Activated naive CD4-positive, alpha-beta T cell treated with anti-CD3 and anti-CD28 coated beads for 36 hours (primary cell): Measurements from ENCODE around the gene ATOH8. TPM values are rescaled to one million over a fixed set of nuclear protein-coding genes. Genes with fewer than 3 reads are reported as not detected.
"Not testable (repeated sequence)": the region's sequence is repeated elsewhere in the genome, so short reads cannot be mapped to it uniquely, and the experiment has no call there.

ENCODE experiments used
- CTCF ChIA-PET: fragments of 350-600 bp; sonication (Branson Sonifier 250); formaldehyde crosslinking; loops from one replicate; lab custom pipeline; 2021; ENCODE audit warnings: antibody characterized with exemption; lab: Charles Lee
- DNase-seq: peaks from one replicate; pipeline ENCODE4 v3.0.0-alpha.2; 2020
- H3K27ac Mint-ChIP-seq: one replicate; pipeline ENCODE4 v1.8.0; 2021; ENCODE audit warnings: mild to moderate bottlenecking, mixed read lengths
- H3K27me3 Mint-ChIP-seq: one replicate; pipeline ENCODE4 v1.8.0; 2021; ENCODE audit warnings: low read depth, mixed read lengths
- H3K36me3 Mint-ChIP-seq: one replicate; pipeline ENCODE4 v1.8.0; 2021; ENCODE audit warnings: low read depth, mixed read lengths
- H3K4me1 Mint-ChIP-seq: one replicate; pipeline ENCODE4 v1.8.0; 2021; ENCODE audit warnings: low read depth, mixed read lengths
- H3K4me3 Mint-ChIP-seq: one replicate; pipeline ENCODE4 v1.8.0; 2021; ENCODE audit warnings: mild to moderate bottlenecking, moderate library complexity, mixed read lengths
- H3K9me3 Mint-ChIP-seq: one replicate; pipeline ENCODE4 v1.8.0; 2021; ENCODE audit warnings: mixed read lengths
- intact Hi-C: fragments of 100-400 bp; cut with micrococcal nuclease; formaldehyde crosslinking; loops from one replicate; pipeline ENCODE4 v1.15.1; 2023
- microRNA-seq: library from miRNA; unstranded; fragments of <30 nt; microRNA quantifications from one replicate; pipeline ENCODE4 v1.2.0, GENCODE V29; 2022; ENCODE audit warnings: borderline microRNAs expressed, borderline replicate concordance
- total RNA-seq, 2 experiments: library from RNA; stranded (reverse); gene quantifications; one replicate each; pipeline ENCODE4 v1.2.3, GENCODE V29; 2021

Gene ATOH8
- total RNA-seq, 2 experiments from 2014 or later: not detected

DNA sequence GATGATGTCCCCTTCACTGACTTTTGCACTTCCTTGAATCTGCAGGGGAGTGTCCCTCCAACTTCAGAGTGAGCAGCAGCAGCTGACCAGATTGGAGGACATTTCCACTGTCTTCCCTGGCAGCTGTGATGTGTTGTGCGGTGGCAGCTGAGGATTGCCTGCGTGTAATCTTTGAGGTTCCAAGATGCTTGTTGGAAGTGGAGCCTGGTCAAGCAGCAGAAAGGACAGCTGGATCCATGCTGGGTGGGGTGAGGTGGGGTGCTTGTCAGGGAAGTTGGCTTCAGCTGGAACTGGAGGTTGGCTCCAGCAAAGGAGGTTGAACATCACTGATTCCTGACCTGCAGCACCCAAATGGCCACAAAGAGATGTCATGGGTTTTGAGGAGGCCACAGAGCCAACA is 70.2 kb downstream of the ATOH8 start:
- H3K27ac Mint-ChIP-seq: no peak overlapping the region
- no peaks in the 10 kb centered on the region for H3K36me3 Mint-ChIP-seq
- CTCF ChIA-PET: interaction anchor here (1.2 to 8.8 kb wide), 3 partner anchors 10 to 254 kb away, joined by 3 to 117 read pairs (median 6); no protein-coding TSS in a partner anchor
- no peaks in the 10 kb centered on the region for H3K27me3 Mint-ChIP-seq
- H3K4me3 Mint-ChIP-seq: no peak overlapping the region
- intact Hi-C loops: loop anchor here (10.0 kb wide), 1 partner anchor 371 kb away; the partner anchor contains the start of genes IMMT and MRPL35
- DNase-seq: no peak
- peaks cover 6% of the 10 kb centered on the region for H3K4me1 Mint-ChIP-seq
- no peaks in the 10 kb centered on the region for H3K9me3 Mint-ChIP-seq

DNA sequence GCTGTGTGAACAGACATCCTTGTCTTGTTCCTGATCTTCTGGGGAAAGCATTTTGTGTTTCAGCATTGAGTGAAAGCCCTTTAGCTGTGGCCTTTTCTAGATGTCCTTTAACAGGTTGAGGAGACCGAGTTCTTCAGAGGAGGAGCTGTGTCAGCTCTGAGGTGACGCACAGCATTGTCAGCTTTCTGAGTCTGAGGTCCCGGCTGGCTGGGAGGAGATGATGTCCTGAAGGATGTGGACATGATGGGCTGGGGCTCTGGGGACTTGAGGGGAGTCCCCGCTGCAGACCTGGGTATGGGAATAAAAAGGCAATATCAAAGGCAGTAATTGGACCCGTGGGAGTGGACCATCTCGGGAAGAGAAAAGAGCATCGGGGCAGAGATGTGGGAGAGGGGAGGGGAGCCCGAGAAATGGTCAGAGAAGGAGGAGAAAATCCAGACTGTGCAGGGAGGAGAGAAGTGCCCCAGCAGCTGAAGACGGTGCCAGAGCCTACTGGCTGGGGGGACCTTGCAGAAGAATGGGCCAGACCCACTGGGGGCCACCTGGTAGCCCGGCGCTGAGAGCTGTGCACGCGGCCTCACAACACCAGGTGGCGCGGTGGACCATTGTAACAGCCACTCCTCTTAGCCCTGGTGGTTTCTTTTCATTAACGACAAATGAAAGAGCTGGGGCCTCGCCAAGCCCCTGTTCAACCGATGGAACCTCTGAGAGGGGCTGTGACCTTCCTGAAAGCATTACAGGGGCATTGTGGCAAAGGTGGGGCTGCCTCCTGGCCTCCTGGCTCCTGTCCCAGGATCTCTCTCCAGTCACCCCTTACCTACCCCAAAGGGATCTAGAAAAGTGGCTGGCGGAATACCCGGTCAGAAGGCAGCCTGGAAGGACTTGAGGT is 73.4 kb downstream of the ATOH8 start:
- CTCF ChIA-PET: interaction anchor here (0.5 to 8.8 kb wide), 53 partner anchors 8 to 477 kb away, joined by 3 to 123 read pairs (median 4); partner anchors contain the start of genes POLR1A, PTCD3 and ST3GAL5
- H3K27ac Mint-ChIP-seq: no peak overlapping the region

DNA sequence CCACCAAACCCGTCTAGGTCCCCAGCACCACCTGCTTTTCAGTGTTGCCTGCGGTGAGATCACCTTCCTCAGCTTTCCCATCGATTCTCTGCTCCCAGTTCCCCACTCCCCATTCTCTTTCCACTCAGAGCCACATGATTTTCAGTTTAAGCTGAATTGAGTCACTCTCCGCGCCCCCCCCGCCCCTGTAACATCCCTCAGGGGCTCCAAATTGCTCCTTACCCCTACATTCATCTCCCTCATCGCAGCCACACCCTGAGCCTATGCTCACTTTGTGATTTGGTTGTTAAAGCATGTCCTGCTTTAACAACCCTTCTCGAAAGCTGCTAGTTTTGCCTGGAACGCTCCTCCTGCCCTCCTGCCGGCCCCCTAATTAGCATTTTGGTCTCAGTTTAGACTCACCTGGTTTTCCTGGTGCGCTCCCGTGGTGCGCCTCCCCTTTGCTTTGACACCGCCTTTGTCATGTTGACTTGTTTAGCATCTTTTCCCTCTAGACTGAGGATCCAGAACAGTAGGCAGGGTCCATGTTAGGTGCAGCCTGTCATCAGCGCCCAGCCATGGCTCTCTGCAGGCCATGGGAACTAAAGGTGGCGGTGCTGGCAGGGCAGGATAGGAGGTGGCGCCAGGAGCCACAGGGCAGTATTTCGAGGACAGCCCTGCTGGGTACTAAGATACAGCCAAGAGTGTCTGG is 74.2 kb downstream of the ATOH8 start:
- CTCF ChIA-PET: interaction anchor here (0.6 to 8.8 kb wide), 49 partner anchors 8 to 440 kb away, joined by 3 to 123 read pairs (median 4); partner anchors contain the start of genes POLR1A, PTCD3 and ST3GAL5
- intact Hi-C loops: loop anchor here (1.0 to 10.0 kb wide), 5 partner anchors 61 to 539 kb away; partner anchors contain the start of genes IMMT and MRPL35
- Mint-ChIP-seq H3K4me1 (peaks cover 12% of the 10 kb centered on the region), H3K27ac (no peak overlapping the region), H3K27me3 (no peaks in the 10 kb centered on the region), H3K4me3 (no peak overlapping the region), H3K36me3 (no peaks in the 10 kb centered on the region), H3K9me3 (no peaks in the 10 kb centered on the region)
- DNase-seq: no peak

More for the DNA sequence above, 73.4 kb downstream of the ATOH8 start:
- H3K4me1 Mint-ChIP-seq: peaks cover 11% of the 10 kb centered on the region
- DNase-seq: peak; percentile 88
- H3K4me3 Mint-ChIP-seq: peak overlapping the region; percentile 6
- no peaks in the 10 kb centered on the region for H3K9me3 Mint-ChIP-seq
- no peaks in the 10 kb centered on the region for H3K36me3 Mint-ChIP-seq
- no peaks in the 10 kb centered on the region for H3K27me3 Mint-ChIP-seq
- intact Hi-C loops: loop anchor here (1.0 to 10.0 kb wide), 5 partner anchors 62 to 540 kb away; partner anchors contain the start of genes IMMT and MRPL35

DNA sequence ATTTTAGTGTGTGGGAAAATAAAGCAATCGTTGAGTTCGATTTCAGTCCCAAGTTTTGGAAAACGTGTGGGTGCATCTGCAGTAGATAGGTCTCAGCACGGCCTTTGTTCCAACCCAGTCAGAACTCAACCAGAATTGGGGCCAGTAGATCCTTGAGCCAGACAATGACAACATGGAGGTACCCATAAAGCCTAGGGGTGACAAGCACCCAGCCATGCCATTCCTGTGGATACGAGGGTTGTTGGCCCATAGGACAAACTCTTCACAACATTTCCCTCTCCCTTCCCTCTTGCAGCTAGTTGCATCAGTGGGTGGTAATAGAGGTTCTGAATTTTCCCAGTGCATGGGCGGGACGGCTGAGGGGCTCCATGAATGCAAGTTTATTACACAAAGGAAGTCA is 74.9 kb downstream of the ATOH8 start:
- Mint-ChIP-seq H3K9me3 (no peaks in the 10 kb centered on the region), H3K4me1 (peaks cover 13% of the 10 kb centered on the region), H3K4me3 (no peak overlapping the region), H3K27ac (no peak overlapping the region), H3K36me3 (no peaks in the 10 kb centered on the region), H3K27me3 (no peaks in the 10 kb centered on the region)
- CTCF ChIA-PET: interaction anchor here (0.7 to 8.8 kb wide), 6 partner anchors 15 to 249 kb away, joined by 4 to 123 read pairs (median 44); partner anchors contain the start of gene ST3GAL5
- no peak for DNase-seq
- intact Hi-C loops: loop anchor here (5.0 to 10.0 kb wide), 2 partner anchors 366 to 539 kb away; partner anchors contain the start of genes IMMT and MRPL35

DNA sequence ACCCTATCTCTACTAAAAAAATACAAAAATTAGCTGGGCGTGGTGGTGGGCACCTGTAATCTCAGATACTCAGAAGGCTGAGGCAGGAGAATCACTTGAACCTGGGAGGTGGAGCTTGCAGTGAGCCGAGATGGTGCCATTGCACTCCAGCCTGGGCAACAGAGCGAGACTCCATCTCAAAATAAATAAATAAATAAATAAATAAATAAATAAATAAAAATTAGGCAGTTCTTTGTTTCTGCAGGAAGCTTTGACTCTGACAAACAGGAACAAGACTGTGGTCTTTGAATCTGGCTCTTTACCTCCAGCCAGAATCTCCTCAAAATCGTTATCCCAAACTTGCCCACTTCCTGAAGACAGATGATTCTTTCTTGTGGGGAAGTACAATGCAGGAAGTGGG is 75.6 kb downstream of the ATOH8 start:
- CTCF ChIA-PET: interaction anchor here (0.7 to 8.8 kb wide), 6 partner anchors 15 to 253 kb away, joined by 4 to 123 read pairs (median 44); partner anchors contain the start of gene ST3GAL5
- not testable (repeated sequence) for H3K36me3 Mint-ChIP-seq, H3K27ac Mint-ChIP-seq, DNase-seq, H3K9me3 Mint-ChIP-seq, H3K27me3 Mint-ChIP-seq, H3K4me3 Mint-ChIP-seq
- intact Hi-C loops: loop anchor here (5.0 to 10.0 kb wide), 2 partner anchors 365 to 538 kb away; partner anchors contain the start of genes IMMT and MRPL35
- H3K4me1 Mint-ChIP-seq: peaks cover 13% of the 10 kb centered on the region

DNA sequence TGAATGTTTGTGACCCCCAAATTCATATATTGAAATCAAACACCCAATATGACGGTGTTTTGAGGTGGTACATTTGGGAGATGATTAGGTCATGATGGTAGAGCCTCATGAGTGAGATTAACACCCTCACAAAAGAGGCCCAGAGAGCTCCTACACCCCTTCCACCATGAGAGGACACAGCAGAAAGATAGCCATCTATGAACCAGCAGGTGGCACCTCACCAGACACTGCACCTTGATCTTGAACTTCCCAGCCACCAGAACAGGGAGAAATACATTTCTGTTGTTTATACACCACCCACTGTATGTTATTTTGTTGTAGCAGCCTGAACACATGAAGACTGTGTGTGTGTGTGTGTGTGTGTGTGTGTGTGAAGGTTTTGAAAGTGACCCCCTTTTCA is 76.9 kb downstream of the ATOH8 start:
- intact Hi-C loops: loop anchor here (1.0 kb wide), 1 partner anchor 23 kb away; no protein-coding TSS in a partner anchor
- Mint-ChIP-seq H3K9me3 (peaks cover 4% of the 10 kb centered on the region), H3K36me3 (no peaks in the 10 kb centered on the region), H3K27me3 (no peaks in the 10 kb centered on the region), H3K4me1 (peaks cover 13% of the 10 kb centered on the region), H3K4me3 (no peak overlapping the region), H3K27ac (no peak overlapping the region)
- peak; percentile 52 for DNase-seq
- CTCF ChIA-PET: interaction anchor here (0.6 to 8.8 kb wide), 14 partner anchors 9 to 252 kb away, joined by 3 to 123 read pairs (median 4); partner anchors contain the start of gene ST3GAL5

DNA sequence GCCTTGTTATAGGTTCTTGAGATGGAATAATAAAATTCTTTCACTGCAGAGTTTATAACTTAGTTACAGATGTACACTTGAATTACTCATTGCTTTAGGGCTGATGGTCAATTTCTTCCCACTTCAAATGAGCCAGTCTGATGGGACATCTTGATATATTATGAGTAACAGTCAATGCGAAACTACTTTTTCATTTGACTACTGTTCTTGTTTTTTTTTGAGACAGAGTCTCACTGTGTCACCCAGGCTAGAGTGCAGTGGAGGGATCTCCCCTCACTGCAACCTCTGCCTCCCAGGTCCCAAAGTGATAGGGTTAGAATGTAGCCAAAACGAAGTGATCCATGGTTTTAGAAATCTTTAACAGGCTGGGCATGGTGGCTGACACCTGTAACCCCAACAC is 77.9 kb downstream of the ATOH8 start:
- H3K9me3 Mint-ChIP-seq: peaks cover 5% of the 10 kb centered on the region
- H3K4me1 Mint-ChIP-seq: peaks cover 13% of the 10 kb centered on the region
- no peak for DNase-seq
- no peak overlapping the region for H3K27ac Mint-ChIP-seq
- CTCF ChIA-PET: interaction anchor here (0.9 to 8.8 kb wide), 9 partner anchors 10 to 246 kb away, joined by 3 to 123 read pairs (median 4); partner anchors contain the start of gene ST3GAL5
- H3K36me3 Mint-ChIP-seq: no peaks in the 10 kb centered on the region
- no peaks in the 10 kb centered on the region for H3K27me3 Mint-ChIP-seq
- no peak overlapping the region for H3K4me3 Mint-ChIP-seq
- intact Hi-C loops: no loop called here

DNA sequence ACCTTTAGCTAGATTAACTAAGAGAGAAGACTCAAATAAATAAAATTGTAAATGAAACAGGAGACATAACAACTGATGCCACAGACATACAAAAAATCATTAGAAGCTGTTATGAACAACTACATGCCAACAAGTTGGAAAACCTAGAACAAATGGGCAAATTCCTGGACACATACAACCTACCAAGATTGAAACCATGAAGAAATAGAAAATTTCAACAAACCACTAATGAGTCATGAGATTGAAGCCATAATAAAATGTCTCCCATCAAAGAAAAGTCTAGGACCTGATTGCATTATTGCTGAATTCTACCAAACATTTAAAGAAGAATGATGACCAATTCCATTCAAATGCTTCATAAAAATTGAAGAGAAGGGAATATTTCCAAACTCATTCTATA is 80.7 kb downstream of the ATOH8 start:
- Mint-ChIP-seq H3K4me3 (no peak overlapping the region), H3K4me1 (peaks cover 8% of the 10 kb centered on the region), H3K27me3 (no peaks in the 10 kb centered on the region), H3K9me3 (peaks cover 5% of the 10 kb centered on the region), H3K36me3 (no peaks in the 10 kb centered on the region), H3K27ac (no peak overlapping the region)
- intact Hi-C loops: no loop called here
- no peak for DNase-seq
- CTCF ChIA-PET: interaction anchor here (2.0 kb wide), 1 partner anchor 7 kb away, joined by 9 read pairs; no protein-coding TSS in a partner anchor

Small RNA genes within 50 kb of the gene (microRNA-seq; reads per million reads assigned to microRNA genes)
- not detected for gene MIR6071

Other genes with a start within 250 kb of the ATOH8 start
- 100 to 1,000 TPM; 221 to 228 TPM for gene MAT2A, start 214.8 kb upstream of the ATOH8 start, total RNA-seq
- 10 to 100 TPM; 17.5 to 18.8 TPM for gene GGCX, start 192.5 kb upstream of the ATOH8 start, total RNA-seq
- gene VAMP8, start 176.4 kb upstream of the ATOH8 start, total RNA-seq: 100 to 1,000 TPM in 1 of 2 experiments, 10 to 100 TPM in 1; 98.7 to 102 TPM
- gene VAMP5, start 169.6 kb upstream of the ATOH8 start, total RNA-seq: 10 to 100 TPM; 18.4 to 21.8 TPM
- 10 to 100 TPM; 86.8 to 96.1 TPM for gene RNF181, start 158.2 kb upstream of the ATOH8 start, total RNA-seq
- gene TMEM150A, start 151.3 kb upstream of the ATOH8 start, total RNA-seq: under 1 TPM; 0.55 to 0.67 TPM
- 10 to 100 TPM; 29.3 to 31.0 TPM for gene C2orf68, start 141.9 kb upstream of the ATOH8 start, total RNA-seq
- 10 to 100 TPM; 92.3 to 94.6 TPM for gene USP39, start 137.8 kb upstream of the ATOH8 start, total RNA-seq
- not detected for gene SFTPB, start 85.8 kb upstream of the ATOH8 start, total RNA-seq
- gene GNLY, start 59.6 kb upstream of the ATOH8 start, total RNA-seq: 1 to 10 TPM; 2.6 to 3.2 TPM
- gene ST3GAL5, start 135.0 kb downstream of the ATOH8 start, total RNA-seq: 10 to 100 TPM in 1 of 2 experiments, 1 to 10 TPM in 1; 9.5 to 10.4 TPM